ENCODE measurements around the gene SERBP1.

SERBP1 gene

DNA sequence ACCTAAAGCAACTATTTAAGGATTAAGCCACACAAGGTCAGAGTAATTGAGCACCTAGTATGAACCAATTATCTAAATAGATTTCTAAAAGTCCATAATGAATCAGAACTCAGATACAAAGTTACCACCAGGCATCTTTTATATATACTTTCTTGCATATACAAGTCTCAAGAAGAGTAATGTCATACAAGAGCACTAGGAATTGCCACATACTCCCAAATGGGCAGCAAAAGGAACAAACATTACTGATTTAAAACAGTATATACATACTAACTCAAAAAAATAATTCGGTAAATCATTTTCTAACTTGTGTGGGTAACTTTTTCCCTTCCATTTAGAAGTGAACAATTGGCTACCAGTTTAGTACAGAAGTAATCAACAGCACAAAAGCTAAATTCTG, 22.1 kb downstream of the SERBP1 start:
- H3K4me3 ChIP-seq (ENCODE audit: low read length): no peak overlapping the region
- no peak overlapping the region for H3K4me2 ChIP-seq (ENCODE audit: low read length)
- H3F3A ChIP-seq (ENCODE audit: control insufficient read depth, insufficient read depth): peaks cover 81% of the 10 kb centered on the region
- peaks cover 11% of the 10 kb centered on the region; the same call in 1 of the 2 replicates for H4K20me1 ChIP-seq (ENCODE audit: control insufficient read depth, insufficient read depth, low read depth, low read length)
- peaks cover 2% of the 10 kb centered on the region; the same call in 1 of the 2 replicates for H3K79me2 ChIP-seq (ENCODE audit: control insufficient read depth, low read length)
- TF ChIP-seq, protein P1, sequence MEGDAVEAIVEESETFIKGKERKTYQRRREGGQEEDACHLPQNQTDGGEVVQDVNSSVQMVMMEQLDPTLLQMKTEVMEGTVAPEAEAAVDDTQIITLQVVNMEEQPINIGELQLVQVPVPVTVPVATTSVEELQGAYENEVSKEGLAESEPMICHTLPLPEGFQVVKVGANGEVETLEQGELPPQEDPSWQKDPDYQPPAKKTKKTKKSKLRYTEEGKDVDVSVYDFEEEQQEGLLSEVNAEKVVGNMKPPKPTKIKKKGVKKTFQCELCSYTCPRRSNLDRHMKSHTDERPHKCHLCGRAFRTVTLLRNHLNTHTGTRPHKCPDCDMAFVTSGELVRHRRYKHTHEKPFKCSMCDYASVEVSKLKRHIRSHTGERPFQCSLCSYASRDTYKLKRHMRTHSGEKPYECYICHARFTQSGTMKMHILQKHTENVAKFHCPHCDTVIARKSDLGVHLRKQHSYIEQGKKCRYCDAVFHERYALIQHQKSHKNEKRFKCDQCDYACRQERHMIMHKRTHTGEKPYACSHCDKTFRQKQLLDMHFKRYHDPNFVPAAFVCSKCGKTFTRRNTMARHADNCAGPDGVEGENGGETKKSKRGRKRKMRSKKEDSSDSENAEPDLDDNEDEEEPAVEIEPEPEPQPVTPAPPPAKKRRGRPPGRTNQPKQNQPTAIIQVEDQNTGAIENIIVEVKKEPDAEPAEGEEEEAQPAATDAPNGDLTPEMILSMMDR (IDR thresholded peaks at IDR 0.05; ENCODE audit: low read depth, low read length, poor library complexity, severe bottlenecking): no peak
- TF ChIP-seq EZH2phosphoT487 (IDR thresholded peaks at IDR 0.05; ENCODE audit: borderline replicate concordance, low read length): no peak
- H3K27me3 ChIP-seq (ENCODE audit: control insufficient read depth, low read length): no peaks in the 10 kb centered on the region
- H3K27ac ChIP-seq (ENCODE audit: low read depth, low read length): no peak overlapping the region
- H3K4me1 ChIP-seq (ENCODE audit: control insufficient read depth, low read length): no peaks in the 10 kb centered on the region
- no peaks in the 10 kb centered on the region for H3K9me3 ChIP-seq (ENCODE audit: control insufficient read depth, insufficient read depth, low read length)
- no peaks in the 10 kb centered on the region for H3K9me2 ChIP-seq (replicated peaks; ENCODE audit: control insufficient read depth, low read length)
- H3K36me3 ChIP-seq (ENCODE audit: control insufficient read depth, low read length): peaks cover 54% of the 10 kb centered on the region

DNA sequence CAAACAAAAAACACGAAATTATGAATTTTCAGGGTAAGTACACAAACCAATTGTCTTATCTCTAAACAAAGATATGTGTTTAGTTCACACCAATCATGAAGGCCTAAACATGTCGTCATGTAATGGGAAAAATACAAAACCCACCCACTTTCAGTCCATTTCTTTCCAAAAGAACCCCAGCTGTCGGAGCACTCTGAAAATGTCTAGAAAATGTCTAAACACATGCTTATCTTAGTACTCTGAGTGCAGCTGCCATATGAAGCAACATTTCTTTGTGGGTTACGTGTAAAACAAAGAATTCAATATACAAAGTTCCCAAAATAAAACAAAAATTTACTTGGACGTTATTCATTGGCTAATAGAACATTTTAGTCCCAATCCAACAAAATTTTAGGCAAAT, 22.7 kb downstream of the SERBP1 start:
- H3K27me3 ChIP-seq (ENCODE audit: control insufficient read depth, low read length): no peaks in the 10 kb centered on the region
- H3K9me2 ChIP-seq (replicated peaks; ENCODE audit: control insufficient read depth, low read length): no peaks in the 10 kb centered on the region
- no peak overlapping the region for H3K27ac ChIP-seq (ENCODE audit: low read depth, low read length)
- H3K79me2 ChIP-seq (ENCODE audit: control insufficient read depth, low read length): no peaks in the 10 kb centered on the region; the same call in 1 of the 2 replicates
- no peak overlapping the region for H3K4me3 ChIP-seq (ENCODE audit: low read length)
- H3K4me2 ChIP-seq (ENCODE audit: low read length): no peak overlapping the region
- H3K36me3 ChIP-seq (ENCODE audit: control insufficient read depth, low read length): peaks cover 50% of the 10 kb centered on the region
- H3K9me3 ChIP-seq (ENCODE audit: control insufficient read depth, insufficient read depth, low read length): no peaks in the 10 kb centered on the region
- no peak for TF ChIP-seq EZH2phosphoT487 (IDR thresholded peaks at IDR 0.05; ENCODE audit: borderline replicate concordance, low read length)
- TF ChIP-seq, protein P1 (IDR thresholded peaks at IDR 0.05; ENCODE audit: low read depth, low read length, poor library complexity, severe bottlenecking): no peak
- no peaks in the 10 kb centered on the region for H3K4me1 ChIP-seq (ENCODE audit: control insufficient read depth, low read length)
- peaks cover 83% of the 10 kb centered on the region for H3F3A ChIP-seq (ENCODE audit: control insufficient read depth, insufficient read depth)
- H4K20me1 ChIP-seq (ENCODE audit: control insufficient read depth, insufficient read depth, low read depth, low read length): peaks cover 11% of the 10 kb centered on the region; the same call in 1 of the 2 replicates

DNA sequence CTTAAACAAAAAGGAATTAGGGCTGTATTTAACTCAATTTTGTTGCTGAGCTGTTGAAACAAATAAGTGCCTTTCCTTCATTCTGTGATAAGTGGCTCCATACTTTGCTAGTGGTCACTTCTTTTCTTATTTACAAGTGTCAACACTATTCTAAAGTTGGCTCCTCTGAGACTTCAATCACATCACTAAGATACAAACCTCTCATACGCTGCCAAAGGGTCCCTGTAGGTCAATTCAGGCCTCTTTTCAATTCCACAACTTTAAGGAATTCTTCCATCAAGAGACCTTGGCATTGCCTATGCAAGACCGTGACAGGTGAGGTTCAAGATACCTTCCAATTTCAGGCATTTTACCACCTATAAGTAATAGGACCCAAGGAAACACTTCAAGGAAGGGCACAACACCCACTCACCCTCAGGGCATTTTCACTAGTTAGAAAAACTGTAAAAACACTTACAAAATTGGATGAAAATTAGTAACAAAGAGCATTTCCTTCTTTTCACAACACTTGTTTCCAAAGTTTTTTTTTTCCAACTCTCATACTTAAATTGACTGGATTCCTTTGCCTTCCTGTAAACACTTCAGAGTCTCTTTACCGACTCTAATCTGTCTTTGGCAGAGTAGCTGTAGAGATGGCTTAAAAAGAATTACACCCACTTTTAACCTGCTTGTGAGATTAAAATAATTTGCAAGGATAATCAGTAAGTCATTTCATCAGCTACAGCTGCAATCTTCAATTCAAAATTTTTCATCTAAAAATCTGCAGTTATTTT, 24.5 kb downstream of the SERBP1 start:
- no peaks in the 10 kb centered on the region for H3K9me3 ChIP-seq (ENCODE audit: control insufficient read depth, insufficient read depth, low read length)

More for the DNA sequence above, 24.5 kb downstream of the SERBP1 start:
- TF ChIP-seq EZH2phosphoT487 (IDR thresholded peaks at IDR 0.05; ENCODE audit: borderline replicate concordance, low read length): no peak
- TF ChIP-seq, protein P1 (IDR thresholded peaks at IDR 0.05; ENCODE audit: low read depth, low read length, poor library complexity, severe bottlenecking): no peak
- no peaks in the 10 kb centered on the region for H3K27me3 ChIP-seq (ENCODE audit: control insufficient read depth, low read length)
- H4K20me1 ChIP-seq (ENCODE audit: control insufficient read depth, insufficient read depth, low read depth, low read length): peaks cover 7% of the 10 kb centered on the region; the same call in 1 of the 2 replicates
- H3K4me2 ChIP-seq (ENCODE audit: low read length): no peak overlapping the region
- H3K79me2 ChIP-seq (ENCODE audit: control insufficient read depth, low read length): no peaks in the 10 kb centered on the region; the same call in 1 of the 2 replicates
- H3K36me3 ChIP-seq (ENCODE audit: control insufficient read depth, low read length): peaks cover 32% of the 10 kb centered on the region
- no peaks in the 10 kb centered on the region for H3K4me1 ChIP-seq (ENCODE audit: control insufficient read depth, low read length)
- H3F3A ChIP-seq (ENCODE audit: control insufficient read depth, insufficient read depth): peaks cover 74% of the 10 kb centered on the region
- H3K27ac ChIP-seq (ENCODE audit: low read depth, low read length): no peak overlapping the region
- H3K4me3 ChIP-seq (ENCODE audit: low read length): no peak overlapping the region
- H3K9me2 ChIP-seq (replicated peaks; ENCODE audit: control insufficient read depth, low read length): no peaks in the 10 kb centered on the region
